Measurements from ENCODE around the gene KRTAP27-1. TPM values are rescaled to one million over a fixed set of nuclear protein-coding genes. Genes with fewer than 3 reads are reported as not detected.

KRTAP27-1 gene
- total and polyA plus RNA-seq, 7 donors: not detected

DNA sequence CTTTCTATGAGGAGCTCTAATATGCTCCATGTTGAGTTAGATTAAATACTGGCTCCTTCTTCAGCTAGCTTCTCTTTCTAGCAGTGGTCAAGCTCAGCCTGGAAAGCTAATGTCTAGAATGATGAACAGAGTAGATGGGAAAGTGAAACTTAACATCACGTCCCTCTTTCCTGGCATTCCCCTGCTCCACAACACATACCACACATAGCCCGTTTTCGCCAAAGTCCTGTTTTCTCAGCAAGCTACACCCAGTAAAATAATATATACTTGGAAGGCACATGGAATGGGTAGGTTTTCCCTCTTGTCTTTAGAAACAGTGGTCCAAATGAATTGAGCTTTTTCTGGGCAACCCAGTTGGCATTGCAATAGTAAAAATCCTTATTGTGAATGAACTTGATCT lies 3.8 kb downstream of the KRTAP27-1 start:
- 78 to 80% methylated on average over 3 of the region's 3 CpGs for WGBS, 2 donors
- Histone ChIP-seq H3K27me3 (no peaks in the 10 kb centered on the region), H3K36me3 (no peaks in the 10 kb centered on the region), H3K4me3 (no peak overlapping the region), H3K4me1 (no peaks in the 10 kb centered on the region), H3K27ac (no peak overlapping the region), H3K9me3 (no peaks in the 10 kb centered on the region)
- intact Hi-C loops (cut with DNase I): no loop called here
- no peak for DNase-seq
- TF ChIP-seq, protein P1, sequence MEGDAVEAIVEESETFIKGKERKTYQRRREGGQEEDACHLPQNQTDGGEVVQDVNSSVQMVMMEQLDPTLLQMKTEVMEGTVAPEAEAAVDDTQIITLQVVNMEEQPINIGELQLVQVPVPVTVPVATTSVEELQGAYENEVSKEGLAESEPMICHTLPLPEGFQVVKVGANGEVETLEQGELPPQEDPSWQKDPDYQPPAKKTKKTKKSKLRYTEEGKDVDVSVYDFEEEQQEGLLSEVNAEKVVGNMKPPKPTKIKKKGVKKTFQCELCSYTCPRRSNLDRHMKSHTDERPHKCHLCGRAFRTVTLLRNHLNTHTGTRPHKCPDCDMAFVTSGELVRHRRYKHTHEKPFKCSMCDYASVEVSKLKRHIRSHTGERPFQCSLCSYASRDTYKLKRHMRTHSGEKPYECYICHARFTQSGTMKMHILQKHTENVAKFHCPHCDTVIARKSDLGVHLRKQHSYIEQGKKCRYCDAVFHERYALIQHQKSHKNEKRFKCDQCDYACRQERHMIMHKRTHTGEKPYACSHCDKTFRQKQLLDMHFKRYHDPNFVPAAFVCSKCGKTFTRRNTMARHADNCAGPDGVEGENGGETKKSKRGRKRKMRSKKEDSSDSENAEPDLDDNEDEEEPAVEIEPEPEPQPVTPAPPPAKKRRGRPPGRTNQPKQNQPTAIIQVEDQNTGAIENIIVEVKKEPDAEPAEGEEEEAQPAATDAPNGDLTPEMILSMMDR (IDR thresholded peaks at IDR 0.05): no peak
- no peak for TF ChIP-seq POLR2A (IDR thresholded peaks at IDR 0.05)
- TF ChIP-seq POLR2AphosphoS5 (IDR thresholded peaks at IDR 0.05): no peak
- no peak for TF ChIP-seq EP300 (IDR thresholded peaks at IDR 0.05)

DNA sequence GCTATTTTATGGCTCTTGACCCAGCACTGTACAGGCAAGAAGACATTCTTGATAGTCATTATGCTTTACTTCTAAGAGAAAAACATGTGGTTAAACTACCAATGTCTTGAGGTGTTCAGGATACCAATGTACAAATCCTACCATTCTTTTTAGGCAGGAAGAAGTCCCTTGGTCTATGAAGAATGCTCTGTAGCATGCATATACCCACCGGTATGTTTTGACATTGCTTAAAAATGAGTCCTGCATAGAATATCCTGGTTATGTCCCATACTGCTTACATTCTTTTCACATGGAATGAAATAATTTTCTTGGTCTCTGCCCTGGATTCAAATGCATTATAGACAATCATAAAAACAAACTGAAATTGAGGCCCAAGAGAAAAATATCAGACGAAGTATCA lies 4.8 kb downstream of the KRTAP27-1 start:
- DNase-seq: no peak
- intact Hi-C loops (cut with DNase I): no loop called here
- Histone ChIP-seq H3K9me3 (no peaks in the 10 kb centered on the region), H3K4me3 (no peak overlapping the region), H3K27ac (no peak overlapping the region), H3K4me1 (no peaks in the 10 kb centered on the region), H3K36me3 (no peaks in the 10 kb centered on the region), H3K27me3 (no peaks in the 10 kb centered on the region)
- 92 to 93% methylated on average over 2 of the region's 2 CpGs for WGBS, 2 donors
- TF ChIP-seq POLR2A (IDR thresholded peaks at IDR 0.05) (no peak), POLR2AphosphoS5 (IDR thresholded peaks at IDR 0.05) (no peak)

DNA sequence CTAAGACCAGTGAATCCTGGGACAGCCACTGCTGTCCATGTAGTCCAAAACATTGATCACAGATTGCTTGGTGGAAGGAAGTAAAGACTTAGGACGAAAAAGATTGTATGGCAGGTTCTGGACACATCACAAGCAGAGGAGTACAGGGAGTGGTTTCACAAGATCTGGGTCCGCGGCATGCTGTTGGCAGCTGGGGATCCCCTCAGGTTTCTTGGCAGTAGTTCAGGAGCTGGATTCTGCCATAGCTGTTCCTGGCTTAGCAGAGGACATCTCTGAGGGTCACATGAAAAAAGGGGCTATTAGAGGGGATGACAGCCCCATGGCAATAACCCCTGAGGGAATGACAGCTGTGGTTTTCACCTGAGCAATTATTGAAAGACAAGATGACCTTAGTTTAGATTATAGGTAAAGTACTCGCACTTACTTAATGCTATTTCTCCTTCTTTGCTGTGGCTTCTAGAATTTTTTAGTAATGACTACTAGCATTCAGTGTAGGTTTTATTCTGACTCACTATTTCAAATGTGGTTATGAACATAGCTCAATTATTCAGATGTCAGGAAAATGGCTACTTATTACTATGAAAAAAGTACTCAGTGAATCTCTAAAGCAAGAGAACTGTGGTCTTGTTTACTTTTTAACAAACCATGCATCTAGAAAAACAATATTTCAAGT lies 8.2 kb downstream of the KRTAP27-1 start:
- 79 to 85% methylated on average over 4 of the region's 4 CpGs for WGBS, 2 donors

DNA sequence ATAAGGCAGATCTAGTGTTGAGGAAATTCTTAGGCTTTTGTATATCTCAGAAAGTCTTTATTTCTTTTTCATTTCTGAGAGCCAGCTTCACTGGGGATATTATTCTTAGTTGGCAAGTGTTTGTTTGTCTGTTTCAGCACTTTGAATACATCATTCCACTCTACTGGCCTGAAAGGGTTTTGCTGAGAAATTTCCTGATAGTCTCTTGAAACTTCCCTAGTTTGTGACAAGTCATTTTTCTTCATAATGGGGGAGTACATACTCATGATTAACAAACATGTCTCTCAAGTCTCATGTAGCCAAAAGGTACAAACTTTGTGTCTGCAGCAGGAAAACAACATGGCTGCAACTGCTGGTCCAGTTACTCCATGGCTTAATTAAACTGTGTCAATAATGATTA lies 11.1 kb downstream of the KRTAP27-1 start:
- Histone ChIP-seq H3K4me3 (no peak overlapping the region), H3K36me3 (no peaks in the 10 kb centered on the region), H3K4me1 (no peaks in the 10 kb centered on the region), H3K9me3 (peaks cover 0 to 6% (median 0%) of the 10 kb centered on the region in 4 donors), H3K27me3 (no peaks in the 10 kb centered on the region), H3K27ac (no peak overlapping the region)
- TF ChIP-seq EP300 (IDR thresholded peaks at IDR 0.05): no peak
- TF ChIP-seq POLR2AphosphoS5 (IDR thresholded peaks at IDR 0.05): no peak
- TF ChIP-seq POLR2A (IDR thresholded peaks at IDR 0.05): no peak
- TF ChIP-seq, protein P1 (IDR thresholded peaks at IDR 0.05): no peak
- intact Hi-C loops (cut with DNase I): no loop called here
- no peak for DNase-seq

More for the DNA sequence above, 8.2 kb downstream of the KRTAP27-1 start:
- no peaks in the 10 kb centered on the region for H3K36me3 ChIP-seq
- DNase-seq: no peak
- no peak overlapping the region for H3K4me3 ChIP-seq
- intact Hi-C loops (cut with DNase I): no loop called here
- no peak overlapping the region for H3K27ac ChIP-seq
- no peaks in the 10 kb centered on the region for H3K27me3 ChIP-seq
- no peaks in the 10 kb centered on the region for H3K4me1 ChIP-seq
- H3K9me3 ChIP-seq: peaks cover 0 to 6% (median 0%) of the 10 kb centered on the region in 4 donors
- TF ChIP-seq, protein P1 (IDR thresholded peaks at IDR 0.05): no peak
- TF ChIP-seq POLR2AphosphoS5 (IDR thresholded peaks at IDR 0.05) (no peak), EP300 (IDR thresholded peaks at IDR 0.05) (no peak), POLR2A (IDR thresholded peaks at IDR 0.05) (no peak)

DNA sequence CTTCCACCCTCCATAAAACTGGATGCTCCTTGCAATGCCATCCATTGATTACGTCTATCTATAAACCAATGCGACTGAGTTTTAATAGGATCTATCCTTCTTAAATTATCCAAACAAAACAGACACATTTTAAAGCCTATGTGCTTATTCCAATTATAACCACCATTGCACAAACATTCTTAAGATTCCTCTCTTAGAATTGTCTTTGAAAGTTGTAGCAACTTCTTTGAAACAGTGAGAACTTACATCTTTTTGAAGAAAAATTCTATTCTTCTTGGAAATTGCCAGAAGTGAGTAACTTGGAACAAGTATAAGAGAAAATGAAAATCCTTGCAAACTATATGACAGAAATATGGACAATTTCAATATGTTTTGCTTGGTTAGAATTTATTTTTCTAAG lies 17.3 kb downstream of the KRTAP27-1 start, which contains the start of gene KRTAP26-1:
Gene KRTAP26-1, minus strand, starts transcription at position 101 of the 400 bp plus-strand sequence. CDS start 280 bp downstream, outside the sequence.
- no peak within 1 kb of the TSS for H3K27ac ChIP-seq
- WGBS, 2 donors: 75 to 84% methylated on average over 2 of the region's 2 CpGs
- intact Hi-C loops (cut with DNase I): no loop called here

More for the DNA sequence above, 17.3 kb downstream of the KRTAP27-1 start, which contains the start of gene KRTAP26-1:
- Histone ChIP-seq H3K27me3 (no peaks in the 10 kb centered on the region), H3K9me3 (no peaks in the 10 kb centered on the region), H3K36me3 (no peaks in the 10 kb centered on the region), H3K4me1 (no peaks in the 10 kb centered on the region), H3K4me3 (no peak within 1 kb of the TSS)
- TF ChIP-seq POLR2A (IDR thresholded peaks at IDR 0.05) (no peak), EP300 (IDR thresholded peaks at IDR 0.05) (no peak), POLR2AphosphoS5 (IDR thresholded peaks at IDR 0.05) (no peak)
- TF ChIP-seq, protein P1 (IDR thresholded peaks at IDR 0.05): no peak
- DNase-seq: no peak

Measured in sigmoid colon (tissue), 7 donors.